HCEC 1CT (cell line): ENCODE measurements around the gene SLFN12L.
"Not testable (repeated sequence)": the region's sequence is repeated elsewhere in the genome, so short reads cannot be mapped to it uniquely, and the experiment has no call there.

Experiments used
- DNase-seq: peaks from one replicate; pipeline ENCODE4 v3.0.0-alpha.2; 2017

Gene SLFN12L

DNA sequence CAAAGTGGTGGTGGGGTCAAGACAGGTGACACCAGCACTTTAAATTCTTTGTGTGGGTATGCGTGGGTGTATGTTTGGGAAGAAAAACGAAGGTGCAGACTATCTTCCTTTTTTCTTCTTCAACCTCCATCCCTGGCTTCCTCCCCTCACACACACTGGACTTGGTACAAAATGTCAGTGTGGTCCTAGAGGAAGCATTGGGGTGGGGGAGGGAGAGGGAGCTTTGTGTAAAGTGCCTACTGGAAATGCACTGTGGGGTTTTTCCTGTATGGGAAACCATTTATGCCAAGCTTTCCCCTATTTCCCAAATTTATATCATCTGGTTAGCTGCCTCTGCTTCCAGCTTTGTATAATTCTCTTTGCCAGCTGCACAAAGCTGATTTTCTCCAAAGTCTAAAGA, 44.4 kb downstream of the SLFN12L start:
- DNase-seq: no peak

DNA sequence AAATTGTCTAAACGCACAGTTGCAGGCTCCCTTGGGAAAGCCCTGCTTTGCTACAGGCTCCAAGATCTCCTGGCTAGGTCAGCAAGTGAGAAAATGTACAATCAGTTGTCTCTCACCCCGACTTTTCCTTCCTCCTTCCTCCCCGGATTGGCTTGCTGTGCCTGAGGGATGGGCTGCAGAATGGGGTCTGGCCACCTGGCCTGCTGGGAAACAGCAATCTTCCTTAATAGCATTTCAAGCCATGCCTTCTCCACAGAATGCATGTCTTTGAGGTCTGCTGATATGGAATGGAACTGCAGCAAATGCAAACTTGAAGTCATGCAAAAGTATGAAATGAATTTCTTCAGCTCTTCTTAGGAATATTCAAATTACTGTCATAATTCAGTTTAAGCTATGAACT, 46.1 kb downstream of the SLFN12L start:
- DNase-seq: no peak

DNA sequence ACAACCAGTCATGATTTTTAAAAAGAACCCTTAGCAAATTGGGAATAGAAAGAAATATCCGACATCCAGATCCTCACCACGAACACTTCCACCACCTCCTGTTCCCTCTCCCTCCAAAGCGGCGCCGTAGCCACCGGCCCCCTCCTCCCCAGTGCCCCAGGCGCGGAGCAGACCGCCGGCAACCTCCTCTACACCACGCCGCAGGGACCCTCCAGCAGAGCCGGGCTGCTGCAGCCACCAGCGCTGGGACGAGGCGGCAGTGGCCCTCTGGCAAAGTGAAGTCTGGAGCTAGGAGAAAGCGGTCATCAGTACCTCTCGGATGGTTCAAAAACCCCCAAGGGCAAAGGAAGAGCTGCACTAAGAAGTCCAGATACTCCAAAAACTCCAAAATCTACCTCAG, 47.5 kb downstream of the SLFN12L start:
- no peak for DNase-seq

GRCh38 chr17:35488991-35489390, 48.5 kb downstream of the SLFN12L start:
- DNase-seq: no peak

DNA sequence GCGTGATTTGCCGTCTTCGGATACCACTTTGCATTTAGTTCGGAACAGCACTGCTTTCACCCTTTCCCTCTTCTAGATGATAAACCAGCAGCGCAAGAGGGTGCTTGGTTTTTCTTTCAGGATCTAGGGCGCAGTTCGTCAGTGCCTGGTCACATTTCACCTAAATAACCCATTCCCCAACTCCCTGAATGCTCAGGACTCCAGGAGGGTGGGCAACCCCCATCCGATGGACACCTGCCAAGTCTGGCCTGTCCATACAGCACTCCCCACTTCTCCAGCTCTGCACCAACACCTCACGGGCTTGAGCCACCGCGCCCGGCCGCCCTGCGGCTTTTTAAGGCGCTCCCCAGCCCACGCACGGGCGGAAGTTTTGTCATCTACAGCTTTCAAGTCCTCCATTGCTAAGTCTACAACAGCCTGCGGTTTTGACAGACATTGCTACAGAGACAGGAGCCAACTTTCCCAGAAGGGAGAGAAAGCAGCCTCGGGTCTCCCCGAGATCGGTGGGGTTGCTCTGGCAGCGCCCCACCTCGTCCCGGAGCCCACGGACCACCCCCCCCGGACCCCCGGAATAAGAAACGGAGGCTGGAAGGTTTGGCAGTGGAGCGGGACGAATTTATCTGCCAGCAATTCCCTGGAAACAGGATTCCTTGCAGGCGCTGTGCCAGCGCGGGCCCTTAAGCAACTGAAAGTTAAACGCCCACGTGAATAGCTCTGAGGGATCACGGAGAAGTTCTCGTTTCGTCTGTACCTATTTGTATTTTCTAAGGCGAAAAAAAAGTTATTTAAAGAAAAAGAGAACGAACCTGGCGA, 50.4 kb downstream of the SLFN12L start:
- DNase-seq: peak; percentile 17

DNA sequence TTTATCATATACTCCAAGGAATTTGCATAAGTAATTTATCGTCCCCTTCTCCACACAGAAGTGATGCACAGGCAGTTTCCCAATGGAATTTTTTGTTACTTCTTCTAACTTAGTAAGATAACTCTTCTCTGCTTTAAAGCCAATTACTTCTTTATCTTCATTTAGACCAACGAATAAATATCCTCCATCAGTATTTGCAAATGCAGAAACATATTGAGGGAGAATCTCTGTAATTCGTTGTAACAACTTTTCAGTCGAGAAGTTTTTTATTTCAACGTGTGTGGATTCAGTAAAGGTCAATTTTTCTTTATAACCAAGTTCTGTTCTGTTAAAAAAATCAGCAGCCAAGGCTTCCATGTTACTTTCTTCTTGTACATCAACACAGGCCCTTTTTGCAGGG, 58.2 kb downstream of the SLFN12L start:
- DNase-seq: no peak

- DNase-seq: no peak
Measured at GRCh38 chr17:35477248-35477647, 60.2 kb downstream of the SLFN12L start.

DNA sequence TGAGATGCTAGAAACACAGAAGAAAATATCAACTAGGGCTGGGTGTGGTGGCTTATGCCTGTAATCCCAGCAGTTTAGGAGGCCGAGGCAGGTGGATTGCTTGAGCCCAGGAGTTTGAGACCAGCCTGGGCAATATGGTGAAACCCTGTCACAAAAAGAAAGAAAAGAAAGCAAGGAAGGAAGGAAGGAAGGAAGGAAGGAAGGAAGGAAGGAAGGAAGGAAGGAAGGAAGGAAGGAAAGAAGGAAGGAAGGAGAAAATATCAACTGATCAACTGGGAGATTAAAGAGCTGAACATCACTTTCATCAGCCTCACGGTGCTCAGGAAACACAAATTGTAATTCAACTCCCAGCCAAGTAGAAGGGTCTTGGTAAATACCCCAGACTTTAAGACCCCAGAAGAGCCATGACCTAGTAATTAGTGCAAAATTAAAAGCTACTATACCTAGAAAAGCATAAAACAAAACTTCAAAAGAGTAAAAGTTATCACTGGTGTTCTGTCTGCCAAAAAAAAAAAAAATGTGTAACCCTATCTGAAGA, 61.1 kb downstream of the SLFN12L start:
- DNase-seq: no peak

GRCh38 chr17:35468475-35468874, 69.0 kb downstream of the SLFN12L start:
- no peak for DNase-seq

GRCh38 chr17:35467824-35468223, 69.7 kb downstream of the SLFN12L start:
- no peak for DNase-seq

DNA sequence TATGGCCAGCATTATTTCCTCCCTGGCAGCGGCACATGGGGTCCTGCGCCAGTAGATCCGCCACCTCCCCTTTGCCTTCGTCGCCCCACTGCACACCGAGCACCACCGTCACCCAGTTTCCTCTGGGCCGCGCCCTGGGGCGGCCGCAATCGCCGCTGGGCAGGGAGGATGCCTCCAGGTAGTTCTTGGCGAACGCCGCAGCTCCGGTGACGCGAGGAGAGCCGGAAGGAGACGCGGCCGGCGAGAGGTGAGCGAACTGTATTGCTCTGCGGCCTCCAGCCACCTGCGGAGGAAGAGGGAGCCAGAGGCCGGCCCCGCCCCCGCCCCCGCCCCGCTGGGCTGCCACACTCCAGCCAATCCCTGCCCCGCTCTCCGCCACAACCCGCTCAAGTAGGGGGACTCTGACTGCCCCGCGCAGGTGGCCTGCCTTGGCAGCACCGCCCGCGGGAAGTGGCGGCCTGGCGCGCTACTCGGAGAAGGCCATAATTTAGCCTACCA, 77.1 kb downstream of the SLFN12L start:
- DNase-seq: no peak

DNA sequence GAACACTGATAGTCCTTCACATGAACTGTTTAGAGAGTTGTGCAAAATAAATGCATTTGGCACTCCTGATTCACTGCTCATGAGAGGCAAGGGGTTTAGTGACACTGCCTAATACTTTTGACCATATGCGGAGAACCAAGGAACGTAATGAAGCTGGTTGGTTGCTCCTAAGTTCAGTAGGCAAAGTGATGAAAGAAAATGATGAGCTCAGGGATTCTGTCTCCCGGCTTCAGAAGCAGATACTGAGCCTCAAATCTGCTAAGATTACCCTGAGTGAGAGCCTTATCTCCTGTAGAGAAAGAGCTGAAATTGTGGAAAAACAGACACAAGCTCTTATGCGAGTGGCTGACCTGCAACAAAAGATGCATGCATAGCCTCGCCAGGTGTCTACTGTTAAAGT, 83.4 kb downstream of the SLFN12L start:
- DNase-seq: not testable (repeated sequence)

DNA sequence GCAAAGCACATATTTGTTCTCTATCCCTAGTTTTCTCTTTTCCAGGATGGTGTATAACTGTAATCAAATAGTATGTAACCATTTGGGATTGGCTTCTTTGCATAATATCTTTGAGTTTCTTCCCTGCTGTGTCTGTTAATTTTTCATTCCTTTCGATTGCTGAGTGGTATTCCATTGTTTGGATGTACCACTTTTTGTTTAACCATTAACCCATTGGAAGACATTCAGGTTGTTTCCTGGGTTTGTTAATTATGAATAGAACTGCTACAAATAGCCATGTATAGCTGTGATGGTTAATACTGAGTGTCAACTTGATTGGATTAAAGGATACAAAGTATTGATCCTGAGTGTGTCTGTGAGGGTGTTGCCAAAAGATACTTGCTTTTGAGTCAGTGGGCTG, 84.3 kb downstream of the SLFN12L start:
- DNase-seq: no peak

- no peak for DNase-seq
Measured at GRCh38 chr17:35449371-35449931, 88.0 kb downstream of the SLFN12L start.

DNA sequence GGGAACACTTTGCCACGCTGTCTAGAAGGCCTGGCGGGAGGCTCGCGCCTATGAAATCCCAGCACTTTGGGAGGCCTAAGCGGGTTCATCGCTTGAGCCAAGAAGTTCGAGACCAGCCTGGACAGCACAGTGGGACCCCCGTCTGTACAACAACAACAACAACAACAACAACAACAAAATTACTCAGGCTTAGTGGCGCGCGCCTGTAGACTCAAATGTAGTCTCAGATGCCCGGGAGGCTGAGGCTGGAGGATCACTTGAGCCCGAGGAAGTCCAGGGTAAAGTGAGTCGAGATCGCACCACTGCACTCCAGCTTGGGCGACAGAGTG, 88.6 kb downstream of the SLFN12L start:
- DNase-seq: no peak

- peak; percentile 34 for DNase-seq
Measured at GRCh38 chr17:35448214-35448898, 89.1 kb downstream of the SLFN12L start, which contains the start of gene SLFN13. Gene SLFN13, minus strand, starts transcription at chr17:35448766. Its CDS starts 3,086 bp downstream, at chr17:35445680.

DNA sequence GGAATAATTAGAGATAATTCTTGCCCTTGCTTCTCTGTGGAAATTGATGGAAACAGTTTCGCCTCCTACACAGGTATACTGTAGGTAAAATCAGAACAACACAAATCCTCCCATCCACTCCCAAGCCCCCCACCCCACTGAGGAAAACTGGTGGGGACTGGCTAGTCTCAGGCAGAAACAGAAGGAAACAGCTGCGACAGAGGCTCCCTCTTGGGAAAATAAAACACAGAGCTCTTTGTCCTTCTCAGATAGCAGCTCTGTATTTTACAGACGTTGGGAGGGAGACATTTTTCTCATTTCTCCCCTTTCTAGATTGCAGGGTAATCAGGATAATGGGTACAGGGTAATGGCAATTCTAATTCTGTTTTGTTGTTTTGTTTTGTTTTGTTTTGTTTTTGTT, 90.0 kb downstream of the SLFN12L start:
- DNase-seq: no peak

- DNase-seq: no peak
Measured at GRCh38 chr17:35438433-35438832, 99.0 kb downstream of the SLFN12L start.

GRCh38 chr17:35433075-35433894, 104.2 kb downstream of the SLFN12L start:
- peak; percentile 99 for DNase-seq

DNA sequence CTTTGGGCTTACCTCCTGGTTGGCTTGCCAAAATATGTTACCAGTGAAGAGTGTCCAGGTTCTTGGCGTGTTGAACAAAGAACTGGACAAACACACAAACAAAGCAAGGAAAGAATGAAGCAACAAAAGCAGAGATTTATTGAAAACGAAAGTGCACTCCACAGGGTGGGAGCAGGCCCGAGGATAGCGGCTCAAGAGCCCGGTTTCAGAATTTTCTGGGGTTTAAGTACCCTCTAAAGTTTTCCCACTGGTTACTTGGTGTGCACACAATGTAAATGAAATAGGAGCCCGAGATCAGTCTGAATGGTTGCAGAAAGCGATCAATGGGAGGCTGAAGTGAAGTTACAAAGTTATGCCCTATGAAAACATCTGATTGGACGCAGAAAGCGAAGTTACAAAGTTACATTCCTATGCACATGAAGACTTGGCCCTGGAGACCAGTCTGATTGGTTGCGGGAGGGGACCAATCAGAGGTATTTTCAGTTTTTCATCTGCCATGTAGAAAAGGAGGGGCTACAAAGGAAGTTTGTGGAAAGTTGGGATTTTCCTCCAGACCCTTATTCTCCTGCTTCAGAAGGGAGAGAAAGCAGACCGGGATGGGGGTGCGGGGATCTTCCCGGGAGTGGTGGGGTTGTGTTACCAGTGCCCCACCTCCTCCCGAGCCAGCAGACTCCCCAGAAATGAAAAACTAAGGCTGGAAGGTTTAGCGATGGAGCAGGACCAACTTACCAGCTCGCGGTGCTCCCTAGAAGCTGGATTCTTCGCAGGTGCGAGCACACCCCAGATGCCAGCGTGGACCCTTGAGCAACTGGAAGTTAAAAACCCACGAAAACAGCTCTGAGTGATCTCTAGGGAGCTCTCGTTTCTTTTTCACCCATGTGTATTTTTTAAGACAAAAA, 105.1 kb downstream of the SLFN12L start, which contains the start of gene SLFN12:
Gene SLFN12, minus strand, starts transcription at position 325 of the 899 bp plus-strand sequence. CDS start 9,472 bp downstream, outside the sequence.
- peak; percentile 93 for DNase-seq

- DNase-seq: no peak
Measured at GRCh38 chr17:35429702-35430101, 107.8 kb downstream of the SLFN12L start.

GRCh38 chr17:35428229-35428628, 109.2 kb downstream of the SLFN12L start:
- DNase-seq: no peak
